Fibroblast of skin of left biceps (primary cell): ENCODE data around the gene NAPA.

Experiments
- DNase-seq, 2 experiments: peaks; one replicate each; pipeline ENCODE4 v3.0.0-alpha.2; 2013; ENCODE audit warnings: low read depth in 2 of 2

The NAPA gene

GRCh38 chr19:47458672-47459071, 56.2 kb downstream of the NAPA start:
- DNase-seq, result no peak

GRCh38 chr19:47456721-47457474, 58.0 kb downstream of the NAPA start:
- no peak for DNase-seq

DNA sequence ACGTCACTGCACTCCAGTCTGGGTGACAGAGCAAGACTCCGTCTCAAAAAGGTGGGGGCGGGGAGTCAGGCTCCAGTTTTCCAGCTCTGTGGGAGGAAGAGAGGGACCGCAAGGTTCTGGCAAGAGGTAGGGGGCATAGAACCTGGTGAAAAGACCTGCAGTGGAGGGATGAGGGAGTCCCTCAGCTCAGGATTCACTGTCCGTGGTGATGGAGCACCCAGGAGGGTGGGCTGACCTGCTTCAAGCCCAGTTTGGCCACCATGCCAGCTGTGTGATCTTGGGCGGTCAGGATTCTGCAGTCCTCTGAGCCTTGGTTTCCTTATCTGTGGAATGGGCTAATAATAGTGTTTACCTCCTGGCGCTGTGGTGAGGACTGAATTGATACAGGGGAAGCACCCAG, 64.4 kb downstream of the NAPA start:
- DNase-seq, result no peak

DNA sequence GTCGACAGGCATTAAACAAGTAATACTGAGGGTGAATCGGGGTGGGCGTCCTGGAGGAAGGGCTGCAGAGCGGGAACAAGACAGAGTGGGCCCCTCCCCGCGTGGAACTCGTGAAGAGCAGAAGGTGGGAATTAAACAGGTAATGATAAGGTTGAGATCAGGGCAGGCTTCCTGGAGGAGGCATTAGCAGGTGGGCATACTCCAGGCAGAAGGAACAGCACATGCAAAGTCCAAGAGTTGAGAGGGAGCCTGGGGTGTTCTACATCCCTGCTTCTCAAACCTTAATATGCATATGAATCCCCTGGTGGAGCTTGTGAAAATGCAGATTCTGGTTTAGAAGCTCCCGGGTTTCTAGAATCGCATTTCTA, 66.5 kb downstream of the NAPA start:
- no peak for DNase-seq

- DNase-seq, result no peak
These were observed 67.1 kb downstream of the NAPA start for GRCh38 chr19:47447470-47448359.

- no peak for DNase-seq
These were observed 68.1 kb downstream of the NAPA start for GRCh38 chr19:47446534-47447469.

GRCh38 chr19:47445937-47446402, 68.9 kb downstream of the NAPA start:
- DNase-seq, result no peak

DNA sequence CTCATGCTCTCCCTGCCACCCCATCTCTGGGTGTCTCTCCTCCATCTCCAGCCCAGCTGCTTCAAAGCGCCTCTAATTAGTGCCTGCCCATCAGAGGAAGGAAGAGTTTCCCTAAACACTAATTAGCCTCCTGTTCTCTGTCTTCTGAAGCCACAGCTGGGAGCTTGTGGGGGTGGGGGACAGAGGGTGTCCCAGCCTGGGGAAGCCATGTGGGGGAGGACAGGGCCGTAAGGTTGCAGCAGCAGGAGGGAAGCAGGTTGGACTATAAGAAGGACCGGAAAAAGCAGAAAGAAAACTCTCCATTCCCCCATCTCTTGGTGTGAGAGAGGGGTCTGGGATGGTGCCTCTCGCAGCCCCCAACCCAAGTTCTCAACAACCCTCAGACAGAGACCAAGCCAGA, 69.3 kb downstream of the NAPA start:
- DNase-seq, result no peak

DNA sequence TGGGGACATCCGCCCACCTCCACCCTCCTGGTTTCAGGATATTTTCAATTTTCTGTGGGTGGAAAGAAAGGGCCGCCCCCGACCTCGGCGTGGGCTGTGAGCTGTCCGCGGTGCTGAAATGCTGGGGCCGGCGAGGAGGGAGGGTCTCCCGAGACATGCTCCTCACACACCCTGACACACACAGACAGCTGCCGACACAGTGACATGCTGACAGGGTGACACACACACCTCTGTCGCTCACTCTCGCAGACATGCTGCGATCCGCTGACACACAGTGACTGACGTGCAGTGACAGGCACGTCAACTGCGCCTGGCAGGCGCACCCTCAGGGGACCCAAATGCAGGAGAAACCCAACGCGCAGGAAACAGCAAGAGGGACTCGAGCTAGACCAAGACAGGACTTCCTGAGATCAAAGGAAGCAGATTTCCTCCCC, 70.5 kb downstream of the NAPA start:
- DNase-seq, result no peak

DNA sequence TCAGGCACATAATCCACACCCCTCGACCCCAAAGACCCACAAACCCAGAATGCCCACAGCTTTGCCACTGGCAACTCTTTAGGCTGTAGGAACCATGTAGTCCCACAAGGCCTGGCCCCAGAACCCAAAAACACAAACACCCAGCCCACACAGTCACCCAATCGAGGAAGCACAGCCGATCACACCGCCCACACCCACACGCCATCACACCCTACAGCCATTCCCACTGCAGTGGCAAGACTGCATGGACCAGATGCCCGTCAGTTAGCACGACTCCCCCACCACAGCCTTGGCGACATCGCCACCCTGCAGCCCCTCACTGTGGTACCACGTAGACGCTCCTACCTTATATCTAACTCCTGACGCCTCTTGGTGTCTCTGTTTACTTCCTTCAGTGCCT, 71.5 kb downstream of the NAPA start:
- DNase-seq, result no peak

DNA sequence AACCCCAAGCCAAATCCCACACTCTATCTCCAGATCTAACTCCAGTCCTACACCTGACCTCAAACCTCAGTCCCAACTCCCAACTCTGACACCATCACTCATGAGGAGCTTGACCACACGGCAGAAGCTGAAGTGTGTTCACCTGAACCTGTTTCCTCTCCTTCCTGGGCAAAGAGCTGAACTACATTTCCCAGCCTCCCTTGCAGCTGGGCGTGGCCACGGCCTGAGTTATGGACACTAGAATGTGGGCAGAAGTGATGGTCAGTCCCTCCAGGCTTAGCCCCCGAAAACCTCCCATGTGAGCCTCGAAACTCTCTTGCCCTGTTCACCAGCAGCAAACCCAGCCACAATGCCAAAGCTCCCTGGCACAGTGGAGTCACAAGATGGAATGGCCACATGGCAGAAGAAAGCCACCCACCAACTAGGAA, 76.1 kb downstream of the NAPA start:
- no peak for DNase-seq
